ENCODE data around the gene HES1.

The HES1 gene

GRCh38 chr3:194103505-194103904, 32.4 kb upstream of the HES1 start:
- DNase-seq, result no peak

GRCh38 chr3:194103983-194104751, 31.8 kb upstream of the HES1 start:
- no peak for DNase-seq

- no peak for DNase-seq
Measured at GRCh38 chr3:194105292-194105691, 30.7 kb upstream of the HES1 start.

GRCh38 chr3:194107107-194107506, 28.8 kb upstream of the HES1 start:
- no peak for DNase-seq

- DNase-seq, result no peak
Measured at GRCh38 chr3:194109192-194109863, 26.6 kb upstream of the HES1 start.

- no peak for DNase-seq
Measured at GRCh38 chr3:194110483-194110882, 25.5 kb upstream of the HES1 start.

- no peak for DNase-seq
Measured at GRCh38 chr3:194111336-194111735, 24.6 kb upstream of the HES1 start.

GRCh38 chr3:194112120-194113106, 23.5 kb upstream of the HES1 start:
- DNase-seq, result no peak

GRCh38 chr3:194114123-194114522, 21.8 kb upstream of the HES1 start:
- no peak for DNase-seq

GRCh38 chr3:194117104-194117845, 18.7 kb upstream of the HES1 start:
- DNase-seq, result no peak

GRCh38 chr3:194118920-194119319, 17.0 kb upstream of the HES1 start:
- no peak for DNase-seq

GRCh38 chr3:194119831-194120590, 15.9 kb upstream of the HES1 start:
- no peak for DNase-seq

- DNase-seq, result no peak
Measured at GRCh38 chr3:194120789-194121770, 14.9 kb upstream of the HES1 start.

- no peak for DNase-seq
Measured at GRCh38 chr3:194121891-194122631, 13.9 kb upstream of the HES1 start.

GRCh38 chr3:194123726-194124125, 12.2 kb upstream of the HES1 start:
- no peak for DNase-seq

- no peak for DNase-seq
Measured at GRCh38 chr3:194124193-194124592, 11.8 kb upstream of the HES1 start.

GRCh38 chr3:194125442-194125841, 10.5 kb upstream of the HES1 start:
- DNase-seq, result no peak

- no peak for DNase-seq
Measured at GRCh38 chr3:194126790-194127189, 9.2 kb upstream of the HES1 start.

GRCh38 chr3:194128202-194128918, 7.6 kb upstream of the HES1 start:
- no peak for DNase-seq
